Measurements from ENCODE around the gene MDFI. TPM values are rescaled to one million over a fixed set of nuclear protein-coding genes. Genes with fewer than 3 reads are reported as not detected.
A peak's percentile ranks its signal among the peaks of the same experiment; 100 is the strongest.

Gene MDFI
- total RNA-seq, 4 donors from 2014 or later = 0.83 to 4.6 (median 3.5) TPM

DNA sequence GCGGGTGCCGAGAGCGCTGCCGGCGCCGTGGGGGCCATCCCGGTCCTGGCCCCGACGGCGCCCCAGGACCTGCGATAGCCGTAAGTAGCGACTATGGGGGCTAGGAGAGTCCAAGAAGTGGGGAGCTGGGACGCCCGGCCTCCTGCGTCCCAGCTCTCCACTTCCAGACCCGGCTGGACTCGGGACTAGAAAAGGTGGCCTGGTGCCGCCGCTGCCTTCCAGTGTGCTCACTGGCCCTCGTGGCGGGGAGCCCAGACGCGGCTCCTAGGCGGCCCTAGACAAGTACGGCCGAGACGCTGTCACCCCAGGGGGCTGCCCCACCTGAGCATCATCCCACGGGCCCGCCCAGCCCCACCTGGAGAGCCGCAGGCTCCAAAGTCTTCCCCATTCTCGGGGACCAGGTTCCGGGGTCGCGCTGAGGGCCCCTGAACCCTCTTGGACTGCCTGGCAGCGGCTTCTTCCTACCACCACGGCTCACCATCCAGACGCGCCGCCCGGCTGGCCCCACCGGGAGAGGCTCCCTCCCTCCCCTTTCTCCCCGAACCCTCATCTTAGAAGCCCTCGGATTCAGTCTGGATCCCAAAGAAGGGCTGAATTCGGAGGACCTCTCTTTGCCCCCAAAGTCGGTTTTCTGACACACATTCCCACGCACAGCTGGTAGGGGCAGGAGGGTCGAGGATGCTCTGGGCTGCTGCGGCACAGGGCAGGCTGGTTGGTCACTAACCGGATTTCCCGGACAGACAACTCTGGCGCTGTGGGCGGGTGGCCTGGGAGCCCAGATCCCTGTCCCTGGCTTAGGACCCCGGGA lies 870 bp upstream of the MDFI start:
- DNase-seq (ENCODE audit: extremely low spot score) = no peak

DNA sequence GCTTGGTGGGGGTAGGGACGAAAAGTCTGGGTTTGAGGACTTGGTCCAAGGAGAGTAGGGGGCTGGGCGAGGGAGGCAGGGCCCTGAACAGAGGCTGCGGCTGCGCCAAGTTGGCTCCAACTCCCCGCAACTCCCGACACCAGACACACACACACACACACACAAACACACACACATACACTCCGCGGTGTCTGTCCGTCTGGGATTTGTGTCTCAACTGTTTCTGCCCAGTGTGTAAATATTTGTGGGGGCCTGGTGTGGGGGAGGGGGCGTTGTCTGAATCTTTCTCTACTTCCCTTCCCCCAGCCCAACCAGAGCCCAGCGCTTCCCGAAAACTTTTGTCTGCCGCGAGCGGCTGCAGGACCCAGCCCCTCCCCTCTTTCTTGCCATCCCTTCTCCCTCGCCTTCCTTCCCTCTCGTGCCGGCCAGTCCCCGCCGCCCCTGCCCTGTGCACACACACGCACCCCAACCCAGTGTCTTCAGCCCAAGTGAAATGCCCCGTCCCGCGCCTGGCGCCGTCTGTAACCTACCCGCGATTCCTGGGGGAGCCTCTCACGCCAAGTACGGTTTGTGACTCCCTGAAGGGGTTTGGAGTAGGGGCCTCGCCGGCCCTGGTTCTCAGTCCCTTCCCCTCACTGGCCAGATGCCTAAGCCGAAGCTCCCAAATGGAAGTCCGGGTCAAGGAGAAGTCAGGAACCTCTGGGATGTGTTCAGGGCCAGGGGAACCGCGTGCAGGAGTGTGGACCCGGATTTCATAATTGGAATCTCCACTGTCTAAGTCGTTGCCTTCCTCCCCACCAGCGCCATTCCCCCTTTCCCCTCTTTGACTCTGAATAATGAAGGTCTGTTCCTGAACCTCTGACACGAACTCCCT lies 904 bp downstream of the MDFI start:
- Histone ChIP-seq H3K27ac (replicated peaks in 1 of 4) (peak overlapping the region in 1 of 4 donors; percentile 20), H3K9me3 (no peaks in the 10 kb centered on the region), H3K4me1 (peaks cover 28 to 43% (median 32%) of the 10 kb centered on the region in 4 donors), H3K36me3 (no peaks in the 10 kb centered on the region), H3K4me3 (peak overlapping the region; percentile 48 to 61 (median 52)), H3K27me3 (peaks cover 6 to 76% (median 29%) of the 10 kb centered on the region in 4 donors)
- DNase-seq (ENCODE audit: extremely low spot score) = no peak
- TF ChIP-seq POLR2A (IDR thresholded peaks at IDR 0.05; ENCODE audit: low read depth) (no peak), POLR2AphosphoS5 (IDR thresholded peaks at IDR 0.05) (no peak), EP300 (IDR thresholded peaks at IDR 0.05) (no peak)
- TF ChIP-seq, protein P1, sequence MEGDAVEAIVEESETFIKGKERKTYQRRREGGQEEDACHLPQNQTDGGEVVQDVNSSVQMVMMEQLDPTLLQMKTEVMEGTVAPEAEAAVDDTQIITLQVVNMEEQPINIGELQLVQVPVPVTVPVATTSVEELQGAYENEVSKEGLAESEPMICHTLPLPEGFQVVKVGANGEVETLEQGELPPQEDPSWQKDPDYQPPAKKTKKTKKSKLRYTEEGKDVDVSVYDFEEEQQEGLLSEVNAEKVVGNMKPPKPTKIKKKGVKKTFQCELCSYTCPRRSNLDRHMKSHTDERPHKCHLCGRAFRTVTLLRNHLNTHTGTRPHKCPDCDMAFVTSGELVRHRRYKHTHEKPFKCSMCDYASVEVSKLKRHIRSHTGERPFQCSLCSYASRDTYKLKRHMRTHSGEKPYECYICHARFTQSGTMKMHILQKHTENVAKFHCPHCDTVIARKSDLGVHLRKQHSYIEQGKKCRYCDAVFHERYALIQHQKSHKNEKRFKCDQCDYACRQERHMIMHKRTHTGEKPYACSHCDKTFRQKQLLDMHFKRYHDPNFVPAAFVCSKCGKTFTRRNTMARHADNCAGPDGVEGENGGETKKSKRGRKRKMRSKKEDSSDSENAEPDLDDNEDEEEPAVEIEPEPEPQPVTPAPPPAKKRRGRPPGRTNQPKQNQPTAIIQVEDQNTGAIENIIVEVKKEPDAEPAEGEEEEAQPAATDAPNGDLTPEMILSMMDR (IDR thresholded peaks at IDR 0.05) = no peak
- intact Hi-C loops (cut with DNase I) = no loop called here
- 21% methylated on average over 27 of the region's 40 CpGs for WGBS

More for the DNA sequence above, 870 bp upstream of the MDFI start:
- Histone ChIP-seq H3K4me3 (peak overlapping the region; percentile 48 to 61 (median 52)), H3K9me3 (no peaks in the 10 kb centered on the region), H3K27ac (replicated peaks in 1 of 4) (peak overlapping the region in 1 of 4 donors; percentile 36), H3K27me3 (peaks cover 6 to 79% (median 29%) of the 10 kb centered on the region in 4 donors), H3K36me3 (no peaks in the 10 kb centered on the region), H3K4me1 (peaks cover 28 to 43% (median 32%) of the 10 kb centered on the region in 4 donors)
- WGBS = 27% methylated on average over 29 of the region's 54 CpGs
- TF ChIP-seq EP300 (IDR thresholded peaks at IDR 0.05) = no peak
- no peak for TF ChIP-seq POLR2A (IDR thresholded peaks at IDR 0.05; ENCODE audit: low read depth)
- no peak for TF ChIP-seq POLR2AphosphoS5 (IDR thresholded peaks at IDR 0.05)
- TF ChIP-seq, protein P1 (IDR thresholded peaks at IDR 0.05) = no peak
- intact Hi-C loops (cut with DNase I) = no loop called here

DNA sequence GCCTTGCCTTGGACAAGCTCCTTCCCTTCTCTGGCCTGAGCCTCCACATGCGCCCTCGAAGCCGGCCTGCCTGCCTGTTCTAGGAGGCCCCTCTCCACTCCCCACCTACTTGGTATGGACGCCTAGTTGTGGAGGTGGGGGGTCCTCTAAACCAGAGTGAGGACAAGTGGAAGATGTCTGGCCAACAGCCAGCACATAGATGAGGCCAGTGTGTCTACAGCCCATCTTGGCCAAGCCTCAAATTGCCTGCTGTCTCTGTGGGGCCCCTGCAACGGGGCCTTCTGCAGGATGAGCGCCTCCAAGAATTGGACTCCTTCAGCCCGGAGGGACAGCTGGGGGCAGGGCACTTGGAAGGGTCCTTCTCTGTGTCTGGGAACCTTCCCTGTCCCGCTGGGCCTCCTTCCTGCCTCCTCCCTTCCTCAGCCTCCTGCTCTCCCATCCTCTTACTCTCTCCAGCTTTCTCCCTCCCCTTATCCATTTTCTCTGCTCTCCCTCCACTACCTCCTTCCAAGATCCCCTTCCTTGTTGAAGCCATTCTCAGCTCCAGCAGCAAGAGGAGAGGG lies 1.6 kb downstream of the MDFI start:
- Histone ChIP-seq H3K36me3 (no peaks in the 10 kb centered on the region), H3K27me3 (peaks cover 6 to 69% (median 29%) of the 10 kb centered on the region in 4 donors), H3K4me1 (peaks cover 28 to 39% (median 32%) of the 10 kb centered on the region in 4 donors), H3K9me3 (no peaks in the 10 kb centered on the region), H3K27ac (replicated peaks in 1 of 4) (no peak overlapping the region), H3K4me3 (no peak overlapping the region)
- TF ChIP-seq, protein P1 (IDR thresholded peaks at IDR 0.05) = no peak
- TF ChIP-seq POLR2A (IDR thresholded peaks at IDR 0.05; ENCODE audit: low read depth) = no peak
- TF ChIP-seq EP300 (IDR thresholded peaks at IDR 0.05) = no peak
- no peak for TF ChIP-seq POLR2AphosphoS5 (IDR thresholded peaks at IDR 0.05)
- intact Hi-C loops (cut with DNase I) = no loop called here
- no peak for DNase-seq (ENCODE audit: extremely low spot score)
- WGBS = 83% methylated on average over 4 of the region's 8 CpGs

DNA sequence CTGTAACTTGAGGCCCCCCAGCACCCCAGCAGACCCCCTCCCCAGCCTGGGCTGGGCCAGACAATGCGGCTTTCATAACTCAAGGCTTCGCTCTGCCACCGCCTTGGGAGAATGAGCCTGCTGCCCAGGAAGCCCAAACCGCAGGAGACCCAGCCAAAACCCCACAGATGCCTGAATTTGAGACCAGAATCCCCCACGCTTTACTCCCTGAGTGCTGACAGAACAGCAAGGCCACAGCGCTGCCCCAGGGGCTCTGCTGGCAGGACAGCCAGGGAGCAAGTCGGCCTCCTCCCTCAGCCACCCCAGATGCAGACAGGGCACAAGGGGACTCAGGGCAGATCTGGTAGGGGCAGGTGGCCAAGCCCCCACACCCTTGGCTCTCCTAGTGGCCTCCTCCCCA lies 2.2 kb downstream of the MDFI start:
- no peak overlapping the region for H3K27ac ChIP-seq (replicated peaks in 1 of 4)
- WGBS = 97% methylated on average over 5 of the region's 7 CpGs
- H3K4me3 ChIP-seq = no peak overlapping the region
- peaks cover 6 to 69% (median 29%) of the 10 kb centered on the region in 4 donors for H3K27me3 ChIP-seq
- intact Hi-C loops (cut with DNase I) = no loop called here
- no peaks in the 10 kb centered on the region for H3K9me3 ChIP-seq
- H3K4me1 ChIP-seq = peaks cover 28 to 39% (median 32%) of the 10 kb centered on the region in 4 donors
- H3K36me3 ChIP-seq = no peaks in the 10 kb centered on the region
- no peak for TF ChIP-seq POLR2AphosphoS5 (IDR thresholded peaks at IDR 0.05)
- no peak for TF ChIP-seq EP300 (IDR thresholded peaks at IDR 0.05)
- TF ChIP-seq POLR2A (IDR thresholded peaks at IDR 0.05; ENCODE audit: low read depth) = no peak
- TF ChIP-seq, protein P1 (IDR thresholded peaks at IDR 0.05) = no peak
- no peak for DNase-seq (ENCODE audit: extremely low spot score)

Measured in esophagus muscularis mucosa (tissue), 4 donors.